Panc1 (cell line): ENCODE data around the gene PPM1M. TPM values are rescaled to one million over a fixed set of nuclear protein-coding genes. Genes with fewer than 3 reads are reported as not detected.

Source experiments
- ATAC-seq: fragments of 200-7000 bp; cut with Tn5 transposase; 2 replicates; pipeline ENCODE4 v1.9.1; 2020; ENCODE audit warnings: mild to moderate bottlenecking, moderate library complexity
- BruUV-seq: library from RNA; stranded (reverse); fragments of 400-500 nt; replicated peaks from 2 replicates; lab custom pipeline; 2021; lab: Mats Ljungman, UMichigan
- CTCF ChIA-PET: fragments of 300-600 bp; sonication (Branson Sonifier 250); formaldehyde crosslinking; loops from one replicate; lab custom pipeline; 2022; ENCODE audit warnings: antibody characterized with exemption; lab: Charles Lee
- POLR2A ChIA-PET: fragments of 300-600 bp; sonication (Branson Sonifier 250); formaldehyde crosslinking; loops from one replicate; lab custom pipeline; 2022; ENCODE audit warnings: antibody characterized with exemption; lab: Charles Lee
- DNase-seq: peaks from one replicate; pipeline ENCODE4 v3.0.0-alpha.2; 2010; ENCODE audit warnings: low read depth, low spot score
- H3K27ac ChIP-seq: 2 replicates; pipeline ENCODE4 v1.5.1; 2011; ENCODE audit warnings: mild to moderate bottlenecking, low read length, inconsistent platforms
- H3K27me3 ChIP-seq: fragments of 200-500 bp; sonication (Bioruptor generic); 2 replicates; pipeline ENCODE4 v1.6.0; 2014; ENCODE audit warnings: low read length, inconsistent platforms; ENCODE audit not compliant: control insufficient read depth, insufficient read depth
- H3K36me3 ChIP-seq: fragments of 200-500 bp; sonication (Bioruptor generic); 2 replicates; pipeline ENCODE4 v1.5.1; 2014; ENCODE audit warnings: inconsistent platforms, mild to moderate bottlenecking, low read length, moderate library complexity; ENCODE audit not compliant: control insufficient read depth, insufficient read depth
- H3K4me1 ChIP-seq: 2 replicates; pipeline ENCODE4 v1.5.1; 2011; ENCODE audit warnings: inconsistent platforms, mild to moderate bottlenecking, low read length, moderate library complexity; ENCODE audit not compliant: control insufficient read depth, insufficient read depth
- H3K4me3 ChIP-seq, 2 experiments: 2 replicates each; pipeline ENCODE4 v1.5.1; 2011 to 2012; ENCODE audit warnings: low read depth in 2 of 2, low read length in 2 of 2, mild to moderate bottlenecking in 2 of 2, inconsistent platforms in 1 of 2, moderate library complexity in 1 of 2
- H3K9me3 ChIP-seq: fragments of 200-500 bp; sonication (Bioruptor generic); 2 replicates; pipeline ENCODE4 v1.5.1; 2014; ENCODE audit warnings: low read depth, mild to moderate bottlenecking, inconsistent platforms, low read length, moderate library complexity; ENCODE audit not compliant: control insufficient read depth, insufficient read depth
- CTCF ChIP-seq: fragments of 450-650 bp; IDR thresholded peaks from 2 replicates; pipeline ENCODE4 v1.5.1; 2017; ENCODE audit warnings: mild to moderate bottlenecking
- POLR2AphosphoS5 ChIP-seq: IDR thresholded peaks from 2 replicates; pipeline ENCODE4 v1.6.1; 2012; ENCODE audit warnings: mild to moderate bottlenecking, low read depth, low read length, moderate library complexity
- SIN3A ChIP-seq: IDR thresholded peaks from 2 replicates; pipeline ENCODE4 v1.6.1; 2012; ENCODE audit warnings: low read depth, mild to moderate bottlenecking, low read length, moderate library complexity, borderline replicate concordance; ENCODE audit not compliant: insufficient read depth
- TCF7L2 ChIP-seq: IDR thresholded peaks from 2 replicates; pipeline ENCODE4 v1.6.1; 2011; ENCODE audit warnings: mild to moderate bottlenecking, low read depth, low read length, inconsistent platforms
- in situ Hi-C: cut with HindIII; loops from 2 replicates; pipeline ENCODE4 v1.10.0; 2016; ENCODE audit warnings: low sequenced_read_pairs, low pct_unique_long_range_greater_than_20kb
- intact Hi-C: fragments of 100-400 bp; cut with micrococcal nuclease; formaldehyde crosslinking; loops from one replicate; pipeline ENCODE4 v1.10.0; 2022; ENCODE audit not compliant: unreplicated experiment
- total RNA-seq: library from RNA; stranded (reverse); gene quantifications from one replicate; pipeline ENCODE4 v1.2.1, GENCODE V29; 2021; ENCODE audit not compliant: unreplicated experiment
- TF ChIP-seq, protein P1 (sequence below), 2 experiments: IDR thresholded peaks; 2 replicates each; pipeline ENCODE4 v1.6.1; 2011 to 2012; ENCODE audit warnings: low read depth in 2 of 2, control low read depth in 1 of 2, low read length in 1 of 2, mild to moderate bottlenecking in 1 of 2, moderate library complexity in 1 of 2; ENCODE audit not compliant: insufficient read depth in 1 of 2

PPM1M gene
- total RNA-seq, 1 experiment from 2014 or later, result 9.7 TPM

DNA sequence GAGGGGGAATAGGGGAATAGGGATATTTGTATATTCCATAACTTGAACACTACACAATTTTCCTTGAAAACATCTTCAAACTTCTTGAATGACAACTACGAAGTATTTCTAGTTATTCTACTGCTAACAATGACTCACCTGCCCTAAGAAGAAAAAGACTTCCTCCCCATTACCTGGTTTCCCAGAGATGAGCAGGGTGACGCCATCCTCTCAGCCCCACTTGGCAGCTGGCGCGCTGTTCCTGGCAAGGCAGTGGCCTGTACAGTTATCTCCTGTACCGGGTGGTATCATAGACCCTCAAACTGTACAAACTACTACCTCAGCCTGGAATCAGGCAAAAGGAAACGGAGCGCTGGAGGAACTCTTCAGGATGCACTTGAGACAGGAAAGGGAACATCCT lies 22.5 kb downstream of the PPM1M start:
- DNase-seq, result no peak
- H3K27me3 ChIP-seq, result no peaks in the 10 kb centered on the region
- TF ChIP-seq TCF7L2 (no peak), CTCF (no peak), POLR2AphosphoS5 (no peak), SIN3A (no peak)
- TF ChIP-seq, protein P1, sequence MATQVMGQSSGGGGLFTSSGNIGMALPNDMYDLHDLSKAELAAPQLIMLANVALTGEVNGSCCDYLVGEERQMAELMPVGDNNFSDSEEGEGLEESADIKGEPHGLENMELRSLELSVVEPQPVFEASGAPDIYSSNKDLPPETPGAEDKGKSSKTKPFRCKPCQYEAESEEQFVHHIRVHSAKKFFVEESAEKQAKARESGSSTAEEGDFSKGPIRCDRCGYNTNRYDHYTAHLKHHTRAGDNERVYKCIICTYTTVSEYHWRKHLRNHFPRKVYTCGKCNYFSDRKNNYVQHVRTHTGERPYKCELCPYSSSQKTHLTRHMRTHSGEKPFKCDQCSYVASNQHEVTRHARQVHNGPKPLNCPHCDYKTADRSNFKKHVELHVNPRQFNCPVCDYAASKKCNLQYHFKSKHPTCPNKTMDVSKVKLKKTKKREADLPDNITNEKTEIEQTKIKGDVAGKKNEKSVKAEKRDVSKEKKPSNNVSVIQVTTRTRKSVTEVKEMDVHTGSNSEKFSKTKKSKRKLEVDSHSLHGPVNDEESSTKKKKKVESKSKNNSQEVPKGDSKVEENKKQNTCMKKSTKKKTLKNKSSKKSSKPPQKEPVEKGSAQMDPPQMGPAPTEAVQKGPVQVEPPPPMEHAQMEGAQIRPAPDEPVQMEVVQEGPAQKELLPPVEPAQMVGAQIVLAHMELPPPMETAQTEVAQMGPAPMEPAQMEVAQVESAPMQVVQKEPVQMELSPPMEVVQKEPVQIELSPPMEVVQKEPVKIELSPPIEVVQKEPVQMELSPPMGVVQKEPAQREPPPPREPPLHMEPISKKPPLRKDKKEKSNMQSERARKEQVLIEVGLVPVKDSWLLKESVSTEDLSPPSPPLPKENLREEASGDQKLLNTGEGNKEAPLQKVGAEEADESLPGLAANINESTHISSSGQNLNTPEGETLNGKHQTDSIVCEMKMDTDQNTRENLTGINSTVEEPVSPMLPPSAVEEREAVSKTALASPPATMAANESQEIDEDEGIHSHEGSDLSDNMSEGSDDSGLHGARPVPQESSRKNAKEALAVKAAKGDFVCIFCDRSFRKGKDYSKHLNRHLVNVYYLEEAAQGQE (IDR thresholded peaks at IDR 0.05; ENCODE audit: insufficient read depth in 1 of 2, low read depth in 2 of 2, low read length in 1 of 2), result no peak
- H3K36me3 ChIP-seq, result peaks cover 16% of the 10 kb centered on the region; the same call in 1 of the 2 replicates
- H3K9me3 ChIP-seq, result no peaks in the 10 kb centered on the region
- no peak overlapping the region for H3K4me3 ChIP-seq
- intact Hi-C loops, result no loop called here
- ChIA-PET POLR2A (no interaction called here), CTCF (no interaction called here)
- BruUV-seq, result no TSS peak
- H3K4me1 ChIP-seq, result peaks cover 13% of the 10 kb centered on the region
- no peak overlapping the region for H3K27ac ChIP-seq
- no peak for ATAC-seq
- in situ Hi-C loops, result no loop called here

- Histone ChIP-seq H3K27ac (no peak overlapping the region), H3K4me1 (peaks cover 18% of the 10 kb centered on the region), H3K4me3 (no peak overlapping the region), H3K9me3 (no peaks in the 10 kb centered on the region), H3K36me3 (peaks cover 16% of the 10 kb centered on the region; the same call in 1 of the 2 replicates), H3K27me3 (no peaks in the 10 kb centered on the region)
- in situ Hi-C loops, result no loop called here
- CTCF ChIA-PET, result no interaction called here
- POLR2A ChIA-PET, result no interaction called here
- intact Hi-C loops, result no loop called here
- TF ChIP-seq TCF7L2 (no peak), POLR2AphosphoS5 (no peak)
- ATAC-seq, result no peak
- BruUV-seq, result no TSS peak
- DNase-seq, result no peak
Observed at GRCh38 chr3:52269776-52270175, 24.2 kb downstream of the PPM1M start.

GRCh38 chr3:52270252-52270754 lies 24.7 kb downstream of the PPM1M start:
- no peak for TF ChIP-seq POLR2AphosphoS5
- TF ChIP-seq TCF7L2, result no peak
- no peak for TF ChIP-seq CTCF
- TF ChIP-seq, protein P1 (IDR thresholded peaks at IDR 0.05; ENCODE audit: insufficient read depth in 1 of 2, low read depth in 2 of 2, low read length in 1 of 2), result no peak
- no peak for TF ChIP-seq SIN3A
- CTCF ChIA-PET, result no interaction called here
- intact Hi-C loops, result no loop called here
- ATAC-seq, result no peak
- Histone ChIP-seq H3K4me1 (peaks cover 18% of the 10 kb centered on the region), H3K36me3 (peaks cover 16% of the 10 kb centered on the region; the same call in 1 of the 2 replicates), H3K27me3 (no peaks in the 10 kb centered on the region), H3K27ac (no peak overlapping the region), H3K9me3 (no peaks in the 10 kb centered on the region), H3K4me3 (no peak overlapping the region)
- in situ Hi-C loops, result no loop called here
- DNase-seq, result no peak
- no TSS peak for BruUV-seq
- POLR2A ChIA-PET, result no interaction called here
